G401 (cell line): ENCODE results near the gene ASB17. TPM values are rescaled to one million over a fixed set of nuclear protein-coding genes. Genes with fewer than 3 reads are reported as not detected.

Source experiments
- total RNA-seq: library from RNA; depleted of rRNA; stranded (reverse); fragments of >200 nt; shearing (Covaris generic); gene quantifications from 2 replicates; pipeline ENCODE4 v1.2.3, GENCODE V29; 2014; rRNA removed

ASB17 gene
- total RNA-seq, 1 experiment from 2014 or later, result not detected

Other genes with a start within 250 kb of the ASB17 start
- gene ACADM, start 207.7 kb downstream of the ASB17 start, total RNA-seq, result 35.3 and 44.4 TPM in 2 replicates
- gene RABGGTB, start 146.1 kb downstream of the ASB17 start, total RNA-seq, result 67.6 and 109 TPM in 2 replicates
- not detected in 2 replicates for gene MSH4, start 135.5 kb downstream of the ASB17 start, total RNA-seq
- not detected in 2 replicates for gene ST6GALNAC3, start 142.3 kb upstream of the ASB17 start, total RNA-seq